Glutamatergic neuron (in vitro differentiated cells): ENCODE data around the gene UBAP2. TPM values are rescaled to one million over a fixed set of nuclear protein-coding genes. Genes with fewer than 3 reads are reported as not detected.
"Not testable (repeated sequence)": the region's sequence is repeated elsewhere in the genome, so short reads cannot be mapped to it uniquely, and the experiment has no call there.

Experiments
- DNase-seq: peaks from one replicate; pipeline ENCODE4 v3.0.0; 2022
- H3K27ac Mint-ChIP-seq: one replicate; pipeline ENCODE4 v1.8.0; 2020; ENCODE audit warnings: mild to moderate bottlenecking, mixed read lengths, inconsistent platforms; ENCODE audit not compliant: unreplicated experiment
- H3K27me3 Mint-ChIP-seq: one replicate; pipeline ENCODE4 v1.8.0; 2020; ENCODE audit warnings: mild to moderate bottlenecking, moderate library complexity, mixed read lengths, inconsistent platforms; ENCODE audit not compliant: unreplicated experiment
- H3K36me3 Mint-ChIP-seq: one replicate; pipeline ENCODE4 v1.8.0; 2020; ENCODE audit warnings: mild to moderate bottlenecking, mixed read lengths, inconsistent platforms; ENCODE audit not compliant: unreplicated experiment
- H3K4me1 Mint-ChIP-seq: one replicate; pipeline ENCODE4 v1.8.0; 2020; ENCODE audit warnings: mild to moderate bottlenecking, low read depth, mixed read lengths, inconsistent platforms; ENCODE audit not compliant: unreplicated experiment
- H3K4me3 Mint-ChIP-seq: one replicate; pipeline ENCODE4 v1.8.0; 2020; ENCODE audit warnings: mild to moderate bottlenecking, mixed read lengths, inconsistent platforms; ENCODE audit not compliant: unreplicated experiment
- H3K9me3 Mint-ChIP-seq: one replicate; pipeline ENCODE4 v1.8.0; 2020; ENCODE audit warnings: mild to moderate bottlenecking, moderate library complexity, mixed read lengths, inconsistent platforms; ENCODE audit not compliant: unreplicated experiment
- total RNA-seq: library from RNA; stranded (reverse); fragmentation: NEBNext Ultra II Directional; extraction: Animal tissue kit (Norgen Biotek cat#: 25700); gene quantifications from one replicate; pipeline ENCODE4 v1.2.1, GENCODE V29; 2021; ENCODE audit not compliant: unreplicated experiment
- TF ChIP-seq, protein P1 (sequence below): fragments of 200-600 bp; sonication (generic); IDR thresholded peaks from one replicate; pipeline ENCODE4 v1.5.0; 2021; ENCODE audit not compliant: partially characterized antibody, unreplicated experiment

Gene UBAP2
- total RNA-seq, 1 donor from 2014 or later, result 65.1 TPM

DNA sequence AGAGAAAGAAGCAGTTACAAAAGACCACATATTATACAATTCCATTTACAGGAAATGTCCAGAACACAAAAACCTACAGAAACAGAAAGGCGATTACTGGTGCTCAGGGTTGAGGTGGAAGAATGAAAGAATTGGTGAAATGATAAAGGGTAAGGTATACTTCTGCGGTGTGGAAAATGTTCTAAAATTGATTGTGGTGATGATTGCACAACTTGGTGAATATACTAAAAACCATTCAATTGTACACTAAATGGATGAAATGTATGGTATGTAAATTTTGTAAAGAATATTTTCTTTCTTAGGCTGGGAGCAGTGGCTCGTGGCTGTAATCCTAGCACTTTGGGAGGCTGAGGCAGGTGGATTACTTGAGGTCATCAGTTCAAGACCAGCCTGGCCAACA, 72.3 kb downstream of the UBAP2 start:
- no peaks in the 10 kb centered on the region for H3K4me1 Mint-ChIP-seq
- TF ChIP-seq, protein P1, sequence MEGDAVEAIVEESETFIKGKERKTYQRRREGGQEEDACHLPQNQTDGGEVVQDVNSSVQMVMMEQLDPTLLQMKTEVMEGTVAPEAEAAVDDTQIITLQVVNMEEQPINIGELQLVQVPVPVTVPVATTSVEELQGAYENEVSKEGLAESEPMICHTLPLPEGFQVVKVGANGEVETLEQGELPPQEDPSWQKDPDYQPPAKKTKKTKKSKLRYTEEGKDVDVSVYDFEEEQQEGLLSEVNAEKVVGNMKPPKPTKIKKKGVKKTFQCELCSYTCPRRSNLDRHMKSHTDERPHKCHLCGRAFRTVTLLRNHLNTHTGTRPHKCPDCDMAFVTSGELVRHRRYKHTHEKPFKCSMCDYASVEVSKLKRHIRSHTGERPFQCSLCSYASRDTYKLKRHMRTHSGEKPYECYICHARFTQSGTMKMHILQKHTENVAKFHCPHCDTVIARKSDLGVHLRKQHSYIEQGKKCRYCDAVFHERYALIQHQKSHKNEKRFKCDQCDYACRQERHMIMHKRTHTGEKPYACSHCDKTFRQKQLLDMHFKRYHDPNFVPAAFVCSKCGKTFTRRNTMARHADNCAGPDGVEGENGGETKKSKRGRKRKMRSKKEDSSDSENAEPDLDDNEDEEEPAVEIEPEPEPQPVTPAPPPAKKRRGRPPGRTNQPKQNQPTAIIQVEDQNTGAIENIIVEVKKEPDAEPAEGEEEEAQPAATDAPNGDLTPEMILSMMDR, result no peak
- no peaks in the 10 kb centered on the region for H3K27me3 Mint-ChIP-seq
- no peak overlapping the region for H3K27ac Mint-ChIP-seq
- DNase-seq, result no peak
- H3K4me3 Mint-ChIP-seq, result no peak overlapping the region
- no peaks in the 10 kb centered on the region for H3K9me3 Mint-ChIP-seq
- no peaks in the 10 kb centered on the region for H3K36me3 Mint-ChIP-seq

DNA sequence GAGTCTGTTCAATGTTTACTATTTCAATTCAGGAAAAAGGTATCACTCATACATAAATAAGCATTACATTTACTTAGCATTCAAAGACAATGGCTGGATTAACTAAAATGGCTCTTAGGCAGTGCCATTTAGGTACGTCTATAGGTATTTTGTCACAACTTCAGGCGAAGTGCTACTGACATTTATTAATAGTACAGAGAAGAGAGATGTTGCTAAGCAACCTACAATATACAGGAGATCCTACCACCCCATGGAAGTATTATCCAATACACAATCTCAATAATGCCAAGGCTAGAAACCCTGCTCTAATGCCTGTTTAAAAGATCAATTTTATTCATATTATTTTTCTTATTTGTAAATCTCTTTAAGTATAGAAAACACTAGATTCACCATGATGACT, 76.0 kb downstream of the UBAP2 start:
- H3K27ac Mint-ChIP-seq, result no peak overlapping the region
- DNase-seq, result no peak
- no peaks in the 10 kb centered on the region for H3K9me3 Mint-ChIP-seq
- no peaks in the 10 kb centered on the region for H3K4me1 Mint-ChIP-seq
- no peaks in the 10 kb centered on the region for H3K36me3 Mint-ChIP-seq
- TF ChIP-seq, protein P1, result no peak
- no peak overlapping the region for H3K4me3 Mint-ChIP-seq
- H3K27me3 Mint-ChIP-seq, result no peaks in the 10 kb centered on the region

DNA sequence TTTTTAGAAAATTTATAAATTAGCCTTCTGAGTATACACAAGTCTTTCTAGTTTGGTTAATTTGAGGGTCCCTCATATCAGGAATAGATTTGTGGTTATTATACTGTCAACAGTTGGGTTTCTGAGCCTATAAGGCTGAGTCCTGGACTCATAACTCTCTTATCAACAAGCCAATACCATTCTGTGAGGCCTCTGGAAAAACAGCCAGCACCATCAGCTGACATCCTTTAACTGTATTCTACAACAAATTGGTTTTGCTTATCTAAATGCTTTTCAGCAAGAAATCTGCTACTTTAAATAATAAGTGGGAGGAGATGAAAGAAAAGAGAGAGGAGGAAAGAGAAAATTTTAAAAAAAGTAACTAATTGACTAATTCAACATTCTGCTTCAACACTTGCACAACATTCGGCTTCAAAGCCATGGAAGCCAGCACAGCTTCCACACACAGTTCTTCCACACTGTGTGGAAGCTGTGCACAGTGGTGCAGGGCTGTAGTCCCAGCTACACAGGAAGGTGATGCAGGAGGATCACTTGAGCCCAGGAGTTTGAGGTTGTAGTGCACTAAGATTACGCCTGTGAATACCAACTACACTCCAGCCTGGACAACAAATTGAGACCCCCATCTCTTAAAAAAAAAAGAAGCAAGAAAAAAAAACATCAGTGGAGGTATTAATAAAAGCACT, 84.5 kb downstream of the UBAP2 start:
- Mint-ChIP-seq H3K27ac (no peak overlapping the region), H3K4me1 (no peaks in the 10 kb centered on the region), H3K4me3 (no peak overlapping the region), H3K27me3 (no peaks in the 10 kb centered on the region), H3K9me3 (peaks cover 2% of the 10 kb centered on the region), H3K36me3 (no peaks in the 10 kb centered on the region)
- TF ChIP-seq, protein P1, result no peak
- no peak for DNase-seq

DNA sequence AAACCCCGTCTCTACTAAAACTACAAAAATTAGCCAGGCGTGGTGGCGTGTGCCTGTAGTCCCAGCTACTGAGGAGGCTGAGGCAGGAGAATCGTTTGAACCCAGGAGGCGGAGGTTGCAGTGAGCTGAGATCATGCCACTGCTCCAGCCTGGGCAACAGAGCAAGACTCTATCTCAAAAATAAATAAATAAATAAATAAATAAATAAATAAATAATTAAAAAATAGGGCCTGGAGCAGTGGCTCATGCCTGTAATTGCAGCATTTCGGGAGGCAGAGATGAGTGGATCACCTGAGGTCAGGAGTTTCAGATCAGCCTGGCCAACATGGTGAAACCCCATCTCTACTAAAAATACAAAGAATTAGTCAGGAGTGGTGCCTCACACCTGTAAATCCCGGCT, 86.2 kb downstream of the UBAP2 start:
- not testable (repeated sequence) for H3K27ac Mint-ChIP-seq, H3K9me3 Mint-ChIP-seq, H3K27me3 Mint-ChIP-seq, DNase-seq, H3K4me1 Mint-ChIP-seq, H3K36me3 Mint-ChIP-seq, H3K4me3 Mint-ChIP-seq

DNA sequence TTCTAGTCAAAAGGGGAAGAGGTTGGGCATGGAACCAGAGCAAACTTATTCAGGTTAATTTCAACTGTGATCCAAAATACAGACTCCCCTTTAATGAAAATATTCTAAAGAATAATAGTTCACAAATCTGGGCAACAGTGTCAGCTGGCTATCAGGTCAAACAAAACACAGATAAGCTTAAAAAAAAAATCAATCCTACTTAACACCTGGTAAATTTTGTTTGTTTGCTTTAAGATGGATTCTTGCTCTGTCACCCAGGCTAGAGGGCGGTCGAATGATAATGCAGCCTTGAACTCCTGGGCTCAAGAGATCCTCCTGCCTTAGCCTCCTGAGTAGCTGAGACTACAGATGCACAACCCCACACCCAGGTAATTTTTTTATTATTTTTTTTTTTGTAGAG, 89.0 kb downstream of the UBAP2 start:
- no peak for DNase-seq
- H3K9me3 Mint-ChIP-seq, result peaks cover 2% of the 10 kb centered on the region
- no peak overlapping the region for H3K4me3 Mint-ChIP-seq
- TF ChIP-seq, protein P1, result no peak
- H3K27ac Mint-ChIP-seq, result no peak overlapping the region
- no peaks in the 10 kb centered on the region for H3K4me1 Mint-ChIP-seq
- no peaks in the 10 kb centered on the region for H3K27me3 Mint-ChIP-seq
- H3K36me3 Mint-ChIP-seq, result no peaks in the 10 kb centered on the region
